Left ventricle myocardium inferior (tissue), 1 donor: Measurements from ENCODE around the gene SMPD2. TPM values are rescaled to one million over a fixed set of nuclear protein-coding genes. Genes with fewer than 3 reads are reported as not detected.
A peak's percentile ranks its signal among the peaks of the same experiment; 100 is the strongest.

ENCODE experiments used
- DNase-seq: peaks from one replicate; pipeline ENCODE4 v3.0.0-alpha.2; 2020
- H3K27ac ChIP-seq: fragments of 200-600 bp; replicated peaks from 2 replicates; pipeline ENCODE4 v1.8.0; 2021
- H3K27me3 ChIP-seq: fragments of 200-600 bp; 2 replicates; pipeline ENCODE4 v1.8.0; 2021; ENCODE audit warnings: low read depth
- H3K36me3 ChIP-seq: fragments of 200-600 bp; 2 replicates; pipeline ENCODE4 v1.8.0; 2021
- H3K4me1 ChIP-seq: fragments of 200-600 bp; 2 replicates; pipeline ENCODE4 v1.8.0; 2021
- H3K4me3 ChIP-seq: fragments of 200-600 bp; 2 replicates; pipeline ENCODE4 v1.8.0; 2021; ENCODE audit warnings: mild to moderate bottlenecking, moderate library complexity
- H3K9me3 ChIP-seq: fragments of 200-600 bp; replicated peaks from 2 replicates; pipeline ENCODE4 v1.8.0; 2021
- CTCF ChIP-seq: fragments of 200-600 bp; IDR thresholded peaks from 2 replicates; pipeline ENCODE4 v1.8.0; 2021; ENCODE audit warnings: antibody characterized with exemption, mild to moderate bottlenecking, borderline replicate concordance
- intact Hi-C: fragments of 100-400 bp; cut with micrococcal nuclease; formaldehyde crosslinking; loops from one replicate; pipeline ENCODE4 v1.11.0; 2022
- total RNA-seq: library from RNA; stranded (reverse); fragmentation: NEBNext Ultra II Directional; extraction: Animal tissue kit (Norgen Biotek cat#: 25700); gene quantifications from one replicate; pipeline ENCODE4 v1.2.1, GENCODE V29; 2021
- donor health status: DM: no; HTN: yes; CAD: no; lungs with severe emphysema.

SMPD2 gene
- total RNA-seq, 1 donor from 2014 or later, result 3.5 TPM

- peaks cover 3% of the 10 kb centered on the region for H3K9me3 ChIP-seq
- H3K4me3 ChIP-seq, result no peak overlapping the region
- intact Hi-C loops, result no loop called here
Observed at GRCh38 chr6:109461733-109462526, 21.4 kb downstream of the SMPD2 start.

GRCh38 chr6:109465772-109466171, 25.2 kb downstream of the SMPD2 start:
- intact Hi-C loops, result no loop called here
- DNase-seq, result no peak
- Histone ChIP-seq H3K4me3 (no peak overlapping the region), H3K36me3 (peaks cover 75% of the 10 kb centered on the region), H3K4me1 (peaks cover 13% of the 10 kb centered on the region), H3K9me3 (peaks cover 3% of the 10 kb centered on the region), H3K27ac (peak overlapping the region; percentile 20), H3K27me3 (no peaks in the 10 kb centered on the region)
- TF ChIP-seq CTCF, result no peak

More at GRCh38 chr6:109461733-109462526, 21.4 kb downstream of the SMPD2 start:
- no peak for TF ChIP-seq CTCF
- Histone ChIP-seq H3K27me3 (no peaks in the 10 kb centered on the region), H3K27ac (no peak overlapping the region), H3K36me3 (peaks cover 49% of the 10 kb centered on the region), H3K4me1 (peaks cover 24% of the 10 kb centered on the region)
- no peak for DNase-seq

- H3K27ac ChIP-seq, result peak overlapping the region; percentile 20
- H3K4me3 ChIP-seq, result no peak overlapping the region
- intact Hi-C loops, result no loop called here
- H3K4me1 ChIP-seq, result peaks cover 13% of the 10 kb centered on the region
- no peaks in the 10 kb centered on the region for H3K27me3 ChIP-seq
- TF ChIP-seq CTCF, result no peak
- DNase-seq, result no peak
- H3K9me3 ChIP-seq, result no peaks in the 10 kb centered on the region
- H3K36me3 ChIP-seq, result peaks cover 75% of the 10 kb centered on the region
Observed at GRCh38 chr6:109466212-109466923, 25.8 kb downstream of the SMPD2 start.

- no peak for TF ChIP-seq CTCF
- peaks cover 13% of the 10 kb centered on the region for H3K4me1 ChIP-seq
- no peak overlapping the region for H3K4me3 ChIP-seq
- no peaks in the 10 kb centered on the region for H3K27me3 ChIP-seq
- DNase-seq, result no peak
- intact Hi-C loops, result no loop called here
- H3K36me3 ChIP-seq, result peaks cover 76% of the 10 kb centered on the region
- no peak overlapping the region for H3K27ac ChIP-seq
- no peaks in the 10 kb centered on the region for H3K9me3 ChIP-seq
Observed at GRCh38 chr6:109467696-109468095, 27.2 kb downstream of the SMPD2 start.

GRCh38 chr6:109469591-109470189, 29.2 kb downstream of the SMPD2 start:
- intact Hi-C loops, result no loop called here
- peaks cover 86% of the 10 kb centered on the region for H3K36me3 ChIP-seq
- no peak overlapping the region for H3K4me3 ChIP-seq
- H3K9me3 ChIP-seq, result no peaks in the 10 kb centered on the region
- no peak for DNase-seq
- H3K27me3 ChIP-seq, result no peaks in the 10 kb centered on the region
- no peak for TF ChIP-seq CTCF
- H3K4me1 ChIP-seq, result peaks cover 13% of the 10 kb centered on the region
- no peak overlapping the region for H3K27ac ChIP-seq
